PC-3 (cell line): ENCODE measurements around the gene PAPPA. TPM values are rescaled to one million over a fixed set of nuclear protein-coding genes. Genes with fewer than 3 reads are reported as not detected.

Experiments
- ATAC-seq: fragments of 200-7000 bp; cut with Tn5 transposase; 2 replicates; pipeline ENCODE4 v1.9.1; 2020; ENCODE audit warnings: mild to moderate bottlenecking, moderate library complexity
- BruUV-seq: library from RNA; stranded (reverse); fragments of 400-500 nt; replicated peaks from 2 replicates; lab custom pipeline; 2021; lab: Mats Ljungman, UMichigan
- CTCF ChIA-PET: fragments of 300-600 bp; sonication (Branson Sonifier 250); formaldehyde crosslinking; loops from one replicate; lab custom pipeline; 2022; ENCODE audit warnings: antibody characterized with exemption; lab: Charles Lee
- POLR2A ChIA-PET: fragments of 300-600 bp; sonication (Branson Sonifier 250); formaldehyde crosslinking; loops from one replicate; lab custom pipeline; 2022; ENCODE audit warnings: antibody characterized with exemption; ENCODE audit not compliant: unreplicated experiment; lab: Charles Lee
- DNase-seq: peaks from one replicate; pipeline ENCODE4 v3.0.0-alpha.2; 2015
- H2AFZ ChIP-seq: fragments of 300-600 bp; sonication (generic); 2 replicates; pipeline ENCODE4 v1.6.0; 2016; ENCODE audit warnings: antibody characterized with exemption, low read length
- H3F3A ChIP-seq: fragments of 300-600 bp; sonication (generic); one replicate; pipeline ENCODE4 v1.6.0; 2017; ENCODE audit warnings: antibody characterized with exemption, low read length, control low read depth, mild to moderate bottlenecking; ENCODE audit not compliant: unreplicated experiment
- H3K27ac ChIP-seq: fragments of 300-600 bp; sonication (generic); 2 replicates; pipeline ENCODE4 v1.5.1; 2016; ENCODE audit warnings: mild to moderate bottlenecking, low read length
- H3K27me3 ChIP-seq: fragments of 300-600 bp; sonication (generic); 2 replicates; pipeline ENCODE4 v1.6.1; 2016; ENCODE audit warnings: low read length, mixed read lengths
- H3K36me3 ChIP-seq: fragments of 300-600 bp; sonication (generic); 2 replicates; pipeline ENCODE4 v1.6.1; 2016; ENCODE audit warnings: low read depth, mixed run types, low read length, mixed read lengths
- H3K4me1 ChIP-seq: fragments of 300-600 bp; sonication (generic); 2 replicates; pipeline ENCODE4 v1.5.1; 2016; ENCODE audit warnings: low read length; ENCODE audit not compliant: insufficient read depth
- H3K4me2 ChIP-seq: fragments of 300-600 bp; sonication (generic); 2 replicates; pipeline ENCODE4 v1.6.0; 2016; ENCODE audit warnings: low read length
- H3K4me3 ChIP-seq: fragments of 300-600 bp; sonication (generic); 2 replicates; pipeline ENCODE4 v1.5.1; 2016; ENCODE audit warnings: mild to moderate bottlenecking, low read length, mixed read lengths
- H3K79me2 ChIP-seq: fragments of 300-600 bp; sonication (generic); 2 replicates; pipeline ENCODE4 v1.6.1; 2017; ENCODE audit warnings: low read length, mixed read lengths
- H3K9ac ChIP-seq: fragments of 300-600 bp; sonication (generic); 2 replicates; pipeline ENCODE4 v1.6.0; 2016; ENCODE audit warnings: mild to moderate bottlenecking, low read length
- H3K9me2 ChIP-seq: fragments of 300-600 bp; sonication (generic); replicated peaks from 2 replicates; pipeline ENCODE4 v1.6.1; 2016; ENCODE audit warnings: mixed run types, low read length, mixed read lengths
- H3K9me3 ChIP-seq: fragments of 300-600 bp; sonication (generic); 2 replicates; pipeline ENCODE4 v1.6.1; 2016; ENCODE audit warnings: low read length, mixed read lengths
- H4K20me1 ChIP-seq: fragments of 300-600 bp; sonication (generic); 2 replicates; pipeline ENCODE4 v1.6.1; 2016; ENCODE audit warnings: low read length, mixed read lengths
- CTCF ChIP-seq: fragments of 300-600 bp; sonication (generic); conservative IDR thresholded peaks from 2 replicates; pipeline ENCODE4 v1.5.1; 2017; ENCODE audit warnings: antibody characterized with exemption, low read depth, mild to moderate bottlenecking, low read length
- EZH2 ChIP-seq: fragments of 300-600 bp; sonication (generic); IDR thresholded peaks from one replicate; pipeline ENCODE4 v1.6.1; 2017; ENCODE audit warnings: antibody characterized with exemption, mild to moderate bottlenecking, low read length; ENCODE audit not compliant: unreplicated experiment
- EZH2phosphoT487 ChIP-seq: fragments of 300-600 bp; sonication (generic); IDR thresholded peaks from 2 replicates; pipeline ENCODE4 v1.6.1; 2018; ENCODE audit warnings: mild to moderate bottlenecking, antibody characterized with exemption, low read length, borderline replicate concordance
- intact Hi-C: fragments of 100-400 bp; cut with micrococcal nuclease; formaldehyde crosslinking; loops from 2 replicates; pipeline ENCODE4 v1.9.0; 2023
- total RNA-seq: library from RNA; depleted of rRNA; stranded (reverse); fragments of >200 nt; gene quantifications from 2 replicates; pipeline ENCODE4 v1.2.3, GENCODE V29; 2014

PAPPA gene
- total RNA-seq, 1 experiment from 2014 or later: not detected

- intact Hi-C loops: no loop called here
- TF ChIP-seq CTCF: no peak
- TF ChIP-seq EZH2: no peak
- TF ChIP-seq EZH2phosphoT487: no peak
- Histone ChIP-seq H2AFZ (no peak overlapping the region), H3K4me1 (peaks cover 13% of the 10 kb centered on the region), H3K79me2 (no peaks in the 10 kb centered on the region), H3K27ac (peak overlapping the region; percentile 16; the same call in 1 of the 2 replicates), H3K4me3 (no peak overlapping the region), H3K36me3 (no peaks in the 10 kb centered on the region), H3K9ac (no peak overlapping the region), H3K9me2 (no peaks in the 10 kb centered on the region), H4K20me1 (no peaks in the 10 kb centered on the region), H3F3A (no peaks in the 10 kb centered on the region), H3K4me2 (no peak overlapping the region), H3K9me3 (no peaks in the 10 kb centered on the region), H3K27me3 (no peaks in the 10 kb centered on the region)
- no TSS peak for BruUV-seq
- ChIA-PET POLR2A (no interaction called here), CTCF (no interaction called here)
- DNase-seq: peak; percentile 48
- ATAC-seq: no peak
Observed at GRCh38 chr9:116209414-116210116, 56.0 kb downstream of the PAPPA start.

- ChIA-PET POLR2A (no interaction called here), CTCF (no interaction called here)
- Histone ChIP-seq H3K4me2 (no peak overlapping the region), H3K36me3 (no peaks in the 10 kb centered on the region), H3K27ac (no peak overlapping the region), H3K9me2 (no peaks in the 10 kb centered on the region), H4K20me1 (no peaks in the 10 kb centered on the region), H3K27me3 (no peaks in the 10 kb centered on the region), H3K9ac (no peak overlapping the region), H3K79me2 (no peaks in the 10 kb centered on the region), H3K4me1 (peaks cover 13% of the 10 kb centered on the region), H3K9me3 (no peaks in the 10 kb centered on the region), H3K4me3 (no peak overlapping the region), H3F3A (no peaks in the 10 kb centered on the region), H2AFZ (no peak overlapping the region)
- ATAC-seq (no peak), DNase-seq (no peak)
- intact Hi-C loops: no loop called here
- TF ChIP-seq CTCF (no peak), EZH2phosphoT487 (no peak), EZH2 (no peak)
- BruUV-seq: no TSS peak
Observed at GRCh38 chr9:116212986-116213692, 59.5 kb downstream of the PAPPA start.

GRCh38 chr9:116213693-116214047 is 60.1 kb downstream of the PAPPA start:
- intact Hi-C loops: no loop called here
- ATAC-seq (no peak), DNase-seq (no peak)
- no peaks in the 10 kb centered on the region for H3F3A ChIP-seq
- H2AFZ ChIP-seq: no peak overlapping the region
- H3K4me3 ChIP-seq: no peak overlapping the region
- no peak overlapping the region for H3K4me2 ChIP-seq
- no peak overlapping the region for H3K27ac ChIP-seq
- H3K9ac ChIP-seq: no peak overlapping the region
- no TSS peak for BruUV-seq
- H4K20me1 ChIP-seq: no peaks in the 10 kb centered on the region
- no peaks in the 10 kb centered on the region for H3K36me3 ChIP-seq
- POLR2A ChIA-PET: no interaction called here
- no peaks in the 10 kb centered on the region for H3K9me3 ChIP-seq
- no peaks in the 10 kb centered on the region for H3K27me3 ChIP-seq
- CTCF ChIA-PET: no interaction called here
- no peaks in the 10 kb centered on the region for H3K9me2 ChIP-seq
- H3K79me2 ChIP-seq: no peaks in the 10 kb centered on the region
- H3K4me1 ChIP-seq: peaks cover 13% of the 10 kb centered on the region
- TF ChIP-seq EZH2 (no peak), CTCF (no peak), EZH2phosphoT487 (no peak)
